Mucosa of descending colon (tissue), 3 donors: Measurements from ENCODE around the gene FAF1. TPM values are rescaled to one million over a fixed set of nuclear protein-coding genes. Genes with fewer than 3 reads are reported as not detected.
"Not testable (repeated sequence)": the region's sequence is repeated elsewhere in the genome, so short reads cannot be mapped to it uniquely, and the experiment has no call there.

Experiments used
- ATAC-seq: fragments of 200-7000 bp; cut with Tn5 transposase; one replicate; pipeline ENCODE4 v1.9.1; 2020; ENCODE audit warnings: mild to moderate bottlenecking, moderate library complexity
- DNase-seq, 3 donors: peaks; one replicate each; pipeline ENCODE4 v3.0.0-alpha.2; 2020
- H3K36me3 ChIP-seq: fragments of 200-600 bp; one replicate; pipeline ENCODE4 v1.8.0; 2021; ENCODE audit warnings: low read depth, mild to moderate bottlenecking
- H3K4me1 ChIP-seq: fragments of 200-600 bp; one replicate; pipeline ENCODE4 v1.8.0; 2021; ENCODE audit warnings: low read depth, mild to moderate bottlenecking
- H3K4me3 ChIP-seq: fragments of 200-600 bp; one replicate; pipeline ENCODE4 v1.8.0; 2021; ENCODE audit warnings: mild to moderate bottlenecking
- H3K9me3 ChIP-seq: fragments of 200-600 bp; one replicate; pipeline ENCODE4 v1.8.0; 2021; ENCODE audit warnings: mild to moderate bottlenecking
- intact Hi-C, 2 donors: fragments of 100-400 bp; cut with DNase I in 1 of 2; cut with micrococcal nuclease in 1 of 2; formaldehyde crosslinking; loops; one replicate each; pipeline versions ENCODE4 v1.11.0 to v1.11.1; 2022; cut with DNase I, micrococcal nuclease
- total RNA-seq, 3 donors: library from RNA; stranded (reverse); fragmentation: NEBNext Ultra II Directional in 2 of 3; extraction: Animal tissue kit (Norgen Biotek cat#: 25700) in 2 of 3; gene quantifications; one replicate each; pipeline versions ENCODE4 v1.2.1 to v1.2.4, GENCODE V29; 2021 to 2023
- TF ChIP-seq, protein P1 (sequence below): fragments of 200-600 bp; IDR thresholded peaks from one replicate; pipeline ENCODE4 v1.8.0; 2022; ENCODE audit warnings: antibody characterized with exemption, mild to moderate bottlenecking
- donor health status: DM: no; HTN: no; CAD: no; lungs with moderate emphysema.
- donor health status: DM: no; HTN: no; CAD: no.
- donor health status: DM: no; HTN: yes; CAD: no.

FAF1 gene
- total RNA-seq, 3 donors from 2014 or later = 48.6 to 70.9 (median 57.7) TPM

GRCh38 chr1:50902419-50902818 lies 57.6 kb downstream of the FAF1 start:
- Histone ChIP-seq H3K36me3 (no peaks in the 10 kb centered on the region), H3K4me1 (no peaks in the 10 kb centered on the region), H3K4me3 (no peak overlapping the region), H3K9me3 (no peaks in the 10 kb centered on the region)
- TF ChIP-seq, protein P1, sequence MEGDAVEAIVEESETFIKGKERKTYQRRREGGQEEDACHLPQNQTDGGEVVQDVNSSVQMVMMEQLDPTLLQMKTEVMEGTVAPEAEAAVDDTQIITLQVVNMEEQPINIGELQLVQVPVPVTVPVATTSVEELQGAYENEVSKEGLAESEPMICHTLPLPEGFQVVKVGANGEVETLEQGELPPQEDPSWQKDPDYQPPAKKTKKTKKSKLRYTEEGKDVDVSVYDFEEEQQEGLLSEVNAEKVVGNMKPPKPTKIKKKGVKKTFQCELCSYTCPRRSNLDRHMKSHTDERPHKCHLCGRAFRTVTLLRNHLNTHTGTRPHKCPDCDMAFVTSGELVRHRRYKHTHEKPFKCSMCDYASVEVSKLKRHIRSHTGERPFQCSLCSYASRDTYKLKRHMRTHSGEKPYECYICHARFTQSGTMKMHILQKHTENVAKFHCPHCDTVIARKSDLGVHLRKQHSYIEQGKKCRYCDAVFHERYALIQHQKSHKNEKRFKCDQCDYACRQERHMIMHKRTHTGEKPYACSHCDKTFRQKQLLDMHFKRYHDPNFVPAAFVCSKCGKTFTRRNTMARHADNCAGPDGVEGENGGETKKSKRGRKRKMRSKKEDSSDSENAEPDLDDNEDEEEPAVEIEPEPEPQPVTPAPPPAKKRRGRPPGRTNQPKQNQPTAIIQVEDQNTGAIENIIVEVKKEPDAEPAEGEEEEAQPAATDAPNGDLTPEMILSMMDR = no peak
- ATAC-seq (no peak), DNase-seq (no peak)
- intact Hi-C loops = no loop called here

GRCh38 chr1:50901872-50902271 lies 58.2 kb downstream of the FAF1 start:
- DNase-seq (no peak), ATAC-seq (no peak)
- no peak overlapping the region for H3K4me3 ChIP-seq
- no peaks in the 10 kb centered on the region for H3K36me3 ChIP-seq
- no peaks in the 10 kb centered on the region for H3K4me1 ChIP-seq
- TF ChIP-seq, protein P1 = no peak
- no peaks in the 10 kb centered on the region for H3K9me3 ChIP-seq
- intact Hi-C loops = no loop called here

- no peaks in the 10 kb centered on the region for H3K36me3 ChIP-seq
- DNase-seq (no peak), ATAC-seq (no peak)
- no peaks in the 10 kb centered on the region for H3K9me3 ChIP-seq
- no peak overlapping the region for H3K4me3 ChIP-seq
- no peaks in the 10 kb centered on the region for H3K4me1 ChIP-seq
- intact Hi-C loops = no loop called here
- TF ChIP-seq, protein P1 = no peak
Measured at GRCh38 chr1:50898773-50899172, 61.3 kb downstream of the FAF1 start.

DNA sequence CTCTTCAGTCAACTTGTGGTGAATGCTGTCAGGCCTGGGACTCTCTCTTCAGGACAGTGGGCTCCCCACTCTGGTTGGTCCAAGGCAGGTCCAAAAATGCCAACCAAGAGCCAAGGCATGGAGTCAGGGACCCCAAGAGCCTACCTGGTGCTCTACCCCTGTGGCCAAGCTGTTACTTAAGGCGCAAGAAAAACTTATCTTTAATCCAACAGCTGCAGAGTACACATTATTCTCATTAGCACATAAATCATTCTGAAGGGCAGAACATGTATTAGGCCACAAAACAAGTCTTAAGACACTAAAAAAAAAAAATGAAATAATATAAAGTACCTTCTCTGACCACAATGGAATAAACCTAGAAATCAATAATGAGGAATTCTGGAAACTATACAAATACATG lies 65.7 kb downstream of the FAF1 start:
- TF ChIP-seq, protein P1 = no peak
- ATAC-seq (no peak), DNase-seq (no peak)
- Histone ChIP-seq H3K9me3 (no peaks in the 10 kb centered on the region), H3K4me3 (no peak overlapping the region), H3K4me1 (no peaks in the 10 kb centered on the region), H3K36me3 (no peaks in the 10 kb centered on the region)
- intact Hi-C loops = no loop called here

DNA sequence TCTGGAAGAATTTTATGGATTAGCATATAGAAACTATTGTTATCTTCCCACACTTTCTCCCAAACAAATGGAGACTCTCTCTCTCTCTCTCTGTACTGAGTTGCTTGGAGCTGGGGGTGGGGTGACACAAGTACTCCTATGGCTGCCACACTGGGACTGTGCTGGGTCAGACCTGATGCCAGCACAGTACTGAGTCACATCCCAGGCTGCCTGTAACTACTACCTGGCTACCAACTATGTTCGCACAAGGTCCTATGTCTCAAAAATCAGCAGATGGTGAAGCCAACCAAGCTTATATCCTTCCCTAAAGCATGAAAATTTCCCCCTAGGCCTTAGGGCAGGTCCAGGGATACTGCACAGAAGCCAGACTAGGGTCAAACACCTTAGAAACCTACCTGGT lies 66.6 kb downstream of the FAF1 start:
- no peak overlapping the region for H3K4me3 ChIP-seq
- H3K4me1 ChIP-seq = no peaks in the 10 kb centered on the region
- H3K9me3 ChIP-seq = peaks cover under 1% of the 10 kb centered on the region
- TF ChIP-seq, protein P1 = no peak
- ATAC-seq (no peak), DNase-seq (no peak)
- intact Hi-C loops = no loop called here
- no peaks in the 10 kb centered on the region for H3K36me3 ChIP-seq

- H3K4me1 ChIP-seq = not testable (repeated sequence)
Measured at GRCh38 chr1:50887555-50887954, 72.5 kb downstream of the FAF1 start.

More at GRCh38 chr1:50887555-50887954, 72.5 kb downstream of the FAF1 start:
- H3K36me3 ChIP-seq, DNase-seq, intact Hi-C loops, H3K4me3 ChIP-seq, ATAC-seq, H3K9me3 ChIP-seq: not testable (repeated sequence)
